Measurements from ENCODE around the gene ZSCAN18.

The ZSCAN18 gene

DNA sequence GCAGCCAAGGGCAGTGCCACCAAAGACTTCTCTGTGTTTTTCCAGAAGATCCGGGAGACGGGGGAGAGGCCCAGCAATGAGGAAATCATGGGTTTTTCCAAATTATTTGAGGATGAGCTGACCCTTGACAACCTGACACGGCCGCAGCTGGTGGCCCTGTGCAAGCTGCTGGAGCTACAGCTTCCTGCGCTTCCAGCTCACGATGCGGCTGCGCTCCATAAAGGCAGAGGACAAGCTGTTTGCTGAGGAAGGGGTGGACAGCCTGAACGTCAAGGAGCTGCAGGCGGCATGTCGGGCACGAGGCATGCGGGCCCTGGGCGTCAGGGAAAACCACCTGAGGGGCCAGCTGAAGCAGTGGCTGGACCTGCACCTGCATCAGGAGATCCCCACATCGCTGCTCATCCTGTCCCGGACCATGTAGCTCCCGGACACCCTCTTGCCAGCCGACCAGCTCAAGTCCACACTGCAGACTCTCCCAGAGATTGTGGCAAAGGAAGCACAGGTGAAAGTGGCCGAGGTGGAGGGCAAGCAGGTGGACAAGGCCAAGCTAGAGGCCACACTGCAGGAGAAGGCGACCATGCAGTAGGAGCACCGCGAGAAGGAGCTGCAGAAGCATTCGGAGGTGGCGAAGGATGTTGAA is 52.5 kb downstream of the ZSCAN18 start:
- DNase-seq (ENCODE audit: low read depth in 1 of 2, low spot score in 1 of 2): no peak

DNA sequence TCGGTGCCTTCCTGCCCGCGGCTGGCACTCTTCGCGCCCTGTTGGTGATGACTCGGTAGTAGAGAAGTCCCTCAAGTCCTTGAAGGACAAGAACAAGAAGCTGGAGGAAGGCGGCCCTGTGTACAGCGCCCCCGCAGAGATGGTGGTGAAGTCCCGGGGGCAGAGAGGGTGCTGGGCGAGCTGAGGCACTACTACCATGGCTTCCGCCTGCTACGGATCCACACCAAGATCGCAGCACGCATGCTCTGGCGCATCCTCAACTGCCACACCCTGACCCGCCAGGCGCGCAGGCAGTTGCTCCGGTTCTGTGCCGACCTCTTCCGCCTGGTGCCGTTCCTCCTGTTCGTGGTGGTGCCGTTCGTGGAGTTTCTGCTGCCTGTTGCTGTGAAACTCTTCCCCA is 53.1 kb downstream of the ZSCAN18 start:
- no peak for DNase-seq (ENCODE audit: low read depth in 1 of 2, low spot score in 1 of 2)

DNA sequence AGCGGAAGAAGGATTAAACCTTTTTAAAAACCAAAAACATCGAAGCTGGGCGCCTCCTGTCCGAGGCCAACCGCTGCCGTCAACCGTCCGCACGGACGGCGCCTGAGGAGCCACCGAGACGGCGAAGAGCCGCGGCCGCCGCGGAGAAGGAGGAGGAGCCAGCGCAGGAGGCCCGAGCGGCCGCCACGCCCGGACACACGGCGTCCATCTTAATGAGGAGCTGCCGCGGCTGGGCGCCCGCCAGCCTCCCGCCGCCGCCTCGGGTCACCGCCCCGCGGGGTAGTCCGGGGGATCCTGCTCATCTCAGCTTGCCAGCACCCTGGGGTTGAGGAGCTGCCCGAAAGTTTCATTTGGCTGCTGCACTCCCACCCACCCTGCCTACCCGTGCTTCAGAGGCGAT is 53.6 kb downstream of the ZSCAN18 start:
- DNase-seq (ENCODE audit: low read depth in 1 of 2, low spot score in 1 of 2): no peak

DNA sequence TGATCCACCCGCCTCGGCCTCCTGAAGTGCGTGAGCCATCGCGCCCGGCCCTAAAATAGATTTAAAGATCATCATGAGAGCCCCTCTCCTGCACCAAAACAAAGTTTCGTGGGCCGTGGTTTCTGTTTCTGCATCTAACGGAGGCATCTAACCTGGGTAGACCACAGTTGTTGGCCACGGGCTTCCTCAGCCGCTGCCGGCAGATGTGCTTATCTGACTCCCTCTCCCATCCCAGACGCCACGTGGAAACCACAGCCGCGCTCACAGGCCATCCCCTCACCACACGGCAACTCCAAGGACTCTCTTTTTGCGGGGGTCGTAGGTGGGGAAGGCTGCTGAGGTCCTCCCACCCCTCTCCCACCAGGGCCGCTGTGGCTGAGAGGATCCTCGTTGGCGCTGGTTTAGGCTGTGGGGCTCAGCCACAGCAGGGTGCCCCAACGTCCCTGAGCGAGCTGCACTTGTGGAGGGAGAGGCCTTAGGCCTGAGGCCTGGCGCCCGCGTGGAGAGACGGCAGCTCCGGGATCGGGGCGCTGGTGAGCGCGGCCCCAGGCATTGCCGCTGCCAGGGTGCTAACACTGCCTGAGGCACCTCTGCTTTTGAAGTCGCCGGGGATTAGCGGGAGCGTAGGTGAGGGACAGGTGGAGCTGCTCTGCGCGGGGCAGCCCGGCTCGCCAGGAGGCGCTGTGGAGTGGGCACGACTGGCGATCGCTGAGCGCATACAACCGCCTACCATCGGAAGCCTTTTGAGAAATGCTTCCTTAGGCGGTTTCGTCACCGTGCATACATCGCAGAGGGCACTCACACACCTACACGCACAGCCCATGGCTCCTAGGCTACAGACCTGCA is 55.3 kb downstream of the ZSCAN18 start:
- DNase-seq (ENCODE audit: low read depth in 1 of 2, low spot score in 1 of 2): no peak

DNA sequence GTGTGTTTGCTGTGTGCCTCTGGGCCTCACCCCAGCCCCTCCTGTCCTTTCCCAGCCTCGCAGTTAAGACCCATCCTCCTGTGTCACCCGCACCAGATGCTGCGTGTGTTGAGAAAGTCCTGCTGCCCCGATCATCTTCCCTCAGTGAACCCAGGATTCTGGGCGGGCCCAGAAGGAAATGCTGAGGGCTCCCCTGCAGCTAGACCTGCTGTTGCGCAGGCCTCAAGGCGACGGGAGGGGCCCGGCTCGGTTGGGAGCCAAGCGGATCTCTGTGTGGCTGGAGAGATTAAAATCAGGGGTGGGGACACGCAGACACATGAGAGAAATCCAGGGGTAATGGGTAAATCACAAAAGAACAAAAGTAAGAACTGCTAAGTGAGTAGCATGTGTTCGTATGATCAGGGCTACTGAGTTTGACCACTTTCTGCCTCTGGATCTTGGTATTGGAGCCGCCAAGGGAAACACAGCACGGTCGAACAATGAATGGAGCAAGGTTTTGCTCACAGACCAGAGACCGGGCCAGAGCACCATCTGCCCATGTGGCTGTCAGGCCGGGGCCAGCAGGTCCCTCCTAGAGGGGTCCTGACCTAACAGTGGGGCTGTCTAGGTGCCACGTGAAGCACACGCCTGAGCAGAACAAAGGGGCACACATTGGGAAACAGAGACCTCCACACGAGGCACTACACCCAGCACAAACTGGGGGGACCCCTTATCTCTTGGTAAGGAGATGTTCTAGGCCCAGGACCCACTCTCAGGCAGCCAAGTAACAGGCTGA is 57.1 kb downstream of the ZSCAN18 start:
- no peak for DNase-seq (ENCODE audit: low read depth in 1 of 2, low spot score in 1 of 2)

DNA sequence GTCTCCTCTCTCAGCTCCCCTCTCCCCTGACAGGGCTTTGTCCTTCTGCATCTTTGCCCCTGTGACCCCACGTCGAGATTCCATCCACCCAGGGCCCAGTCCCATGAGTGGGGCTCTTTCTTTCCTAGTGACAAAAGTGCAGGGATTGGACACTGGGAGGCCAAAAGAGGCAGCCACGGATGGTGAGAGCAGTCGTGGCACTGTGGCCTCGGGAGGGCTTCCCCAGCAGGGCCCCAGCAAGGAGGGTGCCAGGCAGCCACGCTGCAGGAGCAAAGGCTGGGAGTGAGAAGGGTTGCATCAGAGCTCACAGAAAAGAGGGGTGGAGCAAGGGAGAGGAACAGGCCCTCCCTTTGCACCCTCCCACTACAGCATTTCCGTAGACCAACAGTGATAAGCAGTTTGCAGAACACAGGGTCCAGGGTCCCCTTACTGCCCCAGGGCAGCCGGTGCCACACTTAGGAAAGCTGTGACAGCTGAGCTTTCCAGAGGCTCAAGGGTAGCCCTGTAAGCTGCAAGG is 59.3 kb downstream of the ZSCAN18 start:
- no peak for DNase-seq (ENCODE audit: low read depth in 1 of 2, low spot score in 1 of 2)

DNA sequence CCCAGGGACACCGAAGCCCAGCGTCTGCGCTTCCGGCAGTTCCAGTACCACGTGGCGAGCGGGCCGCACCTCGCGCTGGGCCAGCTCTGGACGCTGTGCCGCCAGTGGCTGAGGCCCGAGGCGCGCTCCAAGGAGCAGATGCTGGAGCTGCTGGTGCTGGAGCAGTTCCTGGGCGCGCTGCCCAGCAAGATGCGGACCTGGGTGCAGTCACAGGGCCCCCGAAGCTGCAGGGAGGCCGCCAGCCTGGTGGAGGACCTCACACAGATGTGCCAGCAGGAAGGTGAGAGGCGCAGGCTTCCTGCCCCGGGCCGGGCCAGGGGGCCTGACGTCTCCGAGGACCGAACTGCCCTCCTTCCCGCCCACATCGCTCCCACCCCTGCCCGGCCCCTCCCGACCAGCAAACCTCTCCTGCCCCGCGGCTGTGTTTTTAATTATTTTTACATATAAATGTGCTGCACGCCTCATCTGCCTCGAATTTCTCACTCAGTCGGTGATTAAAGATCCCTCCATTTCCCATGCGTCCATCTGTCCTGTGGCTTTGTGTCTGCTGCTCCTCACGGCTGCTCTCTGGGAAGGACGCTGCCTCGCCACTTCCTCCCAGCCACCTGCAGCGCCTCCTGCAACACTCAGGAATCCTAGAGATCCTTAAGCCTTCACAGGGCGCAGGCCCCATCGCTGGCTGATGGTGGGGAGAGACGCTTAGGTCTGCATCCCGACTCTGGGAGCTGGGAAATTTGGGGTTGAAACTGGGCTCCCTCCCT is 59.9 kb downstream of the ZSCAN18 start:
- DNase-seq (ENCODE audit: low read depth in 1 of 2, low spot score in 1 of 2): no peak

DNA sequence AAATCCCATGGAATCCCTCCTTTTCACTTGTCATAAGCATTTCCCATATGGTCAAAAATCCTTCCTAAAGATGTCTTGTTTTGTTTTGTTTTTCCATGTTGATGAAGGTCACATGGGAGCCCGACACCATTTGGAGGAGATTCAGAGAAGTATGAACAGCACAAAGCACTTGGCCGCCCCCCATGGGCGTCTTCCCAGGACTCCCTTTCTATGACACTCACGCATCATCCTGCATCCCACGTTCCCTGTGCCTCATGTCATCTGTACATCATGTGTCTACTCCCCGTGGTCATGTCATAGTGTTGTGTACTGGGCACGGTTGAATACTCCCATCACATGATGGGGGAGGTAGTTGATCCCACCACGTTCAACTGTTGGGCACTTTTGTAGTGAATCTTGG is 62.2 kb downstream of the ZSCAN18 start:
- DNase-seq (ENCODE audit: low read depth in 1 of 2, low spot score in 1 of 2): no peak

DNA sequence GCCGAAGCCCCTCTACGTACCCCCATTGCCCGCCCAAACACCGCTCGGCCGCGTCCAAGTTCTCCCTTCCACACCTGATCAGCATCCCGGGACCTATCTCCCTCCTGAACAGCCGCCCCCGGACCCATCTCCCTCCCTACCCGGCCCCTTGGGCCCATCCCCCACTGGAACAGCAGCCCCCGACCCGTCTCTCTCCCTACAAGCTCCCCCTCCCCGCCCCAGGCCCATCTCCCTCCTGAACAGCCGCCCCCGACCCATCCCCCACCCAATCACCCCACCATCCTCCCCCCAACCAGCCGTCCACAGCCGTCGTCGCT is 63.6 kb downstream of the ZSCAN18 start:
- no peak for DNase-seq (ENCODE audit: low read depth in 1 of 2, low spot score in 1 of 2)
